Thoracic aorta (tissue), 2 donors: ENCODE results near the gene SCARB1. TPM values are rescaled to one million over a fixed set of nuclear protein-coding genes. Genes with fewer than 3 reads are reported as not detected.

ENCODE experiments used
- ATAC-seq: fragments of 150-250 bp; one replicate; pipeline ENCODE4 v1.8.0; 2017; ENCODE audit warnings: low read depth; ENCODE audit not compliant: insufficient number of reproducible peaks, low FRiP score
- DNase-seq: peaks from one replicate; pipeline ENCODE4 v3.0.0-alpha.2; 2020; ENCODE audit warnings: low spot score
- H3K27ac ChIP-seq, 2 donors: fragments of 200-600 bp; sonication (generic); 1 replicate in 1 of 2; 2 replicates in 1 of 2; pipeline ENCODE4 v1.5.1; 2016; ENCODE audit warnings: mild to moderate bottlenecking in 2 of 2, moderate library complexity in 2 of 2
- H3K27me3 ChIP-seq: fragments of 200-600 bp; sonication (generic); replicated peaks from 2 replicates; pipeline ENCODE4 v1.6.0; 2016; ENCODE audit warnings: mild to moderate bottlenecking; ENCODE audit not compliant: insufficient read depth
- H3K36me3 ChIP-seq: fragments of 200-600 bp; sonication (generic); one replicate; pipeline ENCODE4 v1.5.1; 2016
- H3K4me1 ChIP-seq, 2 donors: fragments of 200-600 bp; sonication (generic); 1 replicate in 1 of 2; 2 replicates in 1 of 2; pipeline versions ENCODE4 v1.5.1 to v1.6.0; 2016; ENCODE audit warnings: low read depth in 2 of 2, mild to moderate bottlenecking in 1 of 2; ENCODE audit not compliant: control insufficient read depth in 1 of 2
- H3K4me3 ChIP-seq: fragments of 200-600 bp; sonication (generic); 2 replicates; pipeline ENCODE4 v1.5.1; 2016; ENCODE audit warnings: mild to moderate bottlenecking
- H3K9me3 ChIP-seq: fragments of 200-600 bp; sonication (generic); 2 replicates; pipeline ENCODE4 v1.5.1; 2016
- CTCF ChIP-seq: fragments of 200-600 bp; sonication (generic); IDR thresholded peaks from one replicate; pipeline ENCODE4 v1.5.1; 2019; ENCODE audit warnings: antibody characterized with exemption
- total RNA-seq, 2 donors: library from RNA; depleted of rRNA; stranded (reverse); fragments of >200 nt; gene quantifications; one replicate each; pipeline versions ENCODE4 v1.1.0 to v1.2.3, GENCODE V29; 2016

SCARB1 gene
- total RNA-seq, 2 donors from 2014 or later: 8.8 to 13.1 TPM

- Histone ChIP-seq H3K36me3 (no peaks in the 10 kb centered on the region), H3K4me3 (no peak overlapping the region), H3K4me1 (peaks cover 4 to 7% of the 10 kb centered on the region in 2 donors), H3K9me3 (no peaks in the 10 kb centered on the region), H3K27me3 (no peaks in the 10 kb centered on the region), H3K27ac (no peak overlapping the region)
- no peak for TF ChIP-seq CTCF
- ATAC-seq (no peak), DNase-seq (no peak)
These were observed 28.8 kb downstream of the SCARB1 start for GRCh38 chr12:124834822-124835221.

GRCh38 chr12:124833693-124834122 lies 30.0 kb downstream of the SCARB1 start:
- DNase-seq (no peak), ATAC-seq (no peak)
- Histone ChIP-seq H3K36me3 (no peaks in the 10 kb centered on the region), H3K4me1 (peaks cover 4 to 13% of the 10 kb centered on the region in 2 donors), H3K4me3 (no peak overlapping the region), H3K27ac (no peak overlapping the region), H3K9me3 (no peaks in the 10 kb centered on the region), H3K27me3 (no peaks in the 10 kb centered on the region)
- TF ChIP-seq CTCF: no peak

GRCh38 chr12:124832856-124833255 lies 30.8 kb downstream of the SCARB1 start:
- DNase-seq (no peak), ATAC-seq (no peak)
- H3K27ac ChIP-seq: no peak overlapping the region
- H3K4me1 ChIP-seq: peaks cover under 1 to 7% of the 10 kb centered on the region in 2 donors
- no peaks in the 10 kb centered on the region for H3K9me3 ChIP-seq
- no peaks in the 10 kb centered on the region for H3K36me3 ChIP-seq
- H3K27me3 ChIP-seq: no peaks in the 10 kb centered on the region
- H3K4me3 ChIP-seq: no peak overlapping the region
- no peak for TF ChIP-seq CTCF

GRCh38 chr12:124831590-124831989 lies 32.1 kb downstream of the SCARB1 start:
- H3K9me3 ChIP-seq: no peaks in the 10 kb centered on the region
- H3K27me3 ChIP-seq: no peaks in the 10 kb centered on the region
- no peak overlapping the region for H3K4me3 ChIP-seq
- H3K36me3 ChIP-seq: no peaks in the 10 kb centered on the region
- DNase-seq (no peak), ATAC-seq (no peak)
- no peak for TF ChIP-seq CTCF
- peaks cover 0 to 6% of the 10 kb centered on the region in 2 donors for H3K4me1 ChIP-seq
- no peak overlapping the region for H3K27ac ChIP-seq

GRCh38 chr12:124830306-124830705 lies 33.4 kb downstream of the SCARB1 start:
- peaks cover 0 to 6% of the 10 kb centered on the region in 2 donors for H3K4me1 ChIP-seq
- DNase-seq (no peak), ATAC-seq (no peak)
- no peaks in the 10 kb centered on the region for H3K36me3 ChIP-seq
- TF ChIP-seq CTCF: no peak
- H3K27me3 ChIP-seq: no peaks in the 10 kb centered on the region
- no peak overlapping the region for H3K4me3 ChIP-seq
- no peaks in the 10 kb centered on the region for H3K9me3 ChIP-seq
- no peak overlapping the region for H3K27ac ChIP-seq
